Measurements from ENCODE around the gene EIF1B. TPM values are rescaled to one million over a fixed set of nuclear protein-coding genes. Genes with fewer than 3 reads are reported as not detected.

Gene EIF1B
- total RNA-seq, 1 donor = 34.4 TPM

- no peak overlapping the region for H3K4me3 ChIP-seq (ENCODE audit: low read depth, low read length)
- TF ChIP-seq CTCF (IDR thresholded peaks at IDR 0.05; ENCODE audit: insufficient read depth, low read length) = no peak
- no peak for DNase-seq (ENCODE audit: low read depth)
Measured at GRCh38 chr3:40332684-40333083, 23.2 kb downstream of the EIF1B start.

- no peak for TF ChIP-seq CTCF (IDR thresholded peaks at IDR 0.05; ENCODE audit: insufficient read depth, low read length)
- H3K4me3 ChIP-seq (ENCODE audit: low read depth, low read length) = no peak overlapping the region
- DNase-seq (ENCODE audit: low read depth) = no peak
Measured at GRCh38 chr3:40333416-40333815, 23.9 kb downstream of the EIF1B start.

- no peak overlapping the region for H3K4me3 ChIP-seq (ENCODE audit: low read depth, low read length)
- no peak for DNase-seq (ENCODE audit: low read depth)
- no peak for TF ChIP-seq CTCF (IDR thresholded peaks at IDR 0.05; ENCODE audit: insufficient read depth, low read length)
Measured at GRCh38 chr3:40333852-40334251, 24.3 kb downstream of the EIF1B start.

GRCh38 chr3:40336101-40336500, 26.6 kb downstream of the EIF1B start:
- H3K4me3 ChIP-seq (ENCODE audit: low read depth, low read length) = no peak overlapping the region
- DNase-seq (ENCODE audit: low read depth) = no peak
- TF ChIP-seq CTCF (IDR thresholded peaks at IDR 0.05; ENCODE audit: insufficient read depth, low read length) = no peak

GRCh38 chr3:40336511-40337135, 27.1 kb downstream of the EIF1B start:
- no peak for DNase-seq (ENCODE audit: low read depth)

GRCh38 chr3:40337136-40338108, 27.9 kb downstream of the EIF1B start:
- TF ChIP-seq CTCF (IDR thresholded peaks at IDR 0.05; ENCODE audit: insufficient read depth, low read length) = no peak
- DNase-seq (ENCODE audit: low read depth) = no peak
- H3K4me3 ChIP-seq (ENCODE audit: low read depth, low read length) = no peak overlapping the region

More at GRCh38 chr3:40336511-40337135, 27.1 kb downstream of the EIF1B start:
- TF ChIP-seq CTCF (IDR thresholded peaks at IDR 0.05; ENCODE audit: insufficient read depth, low read length) = no peak
- no peak overlapping the region for H3K4me3 ChIP-seq (ENCODE audit: low read depth, low read length)

All from fibroblast of the aortic adventitia (primary cell).